Measurements from ENCODE around the gene LMO2. TPM values are rescaled to one million over a fixed set of nuclear protein-coding genes. Genes with fewer than 3 reads are reported as not detected.

Gene LMO2
- total RNA-seq, 1 experiment from 2014 or later = 0.64 TPM

DNA sequence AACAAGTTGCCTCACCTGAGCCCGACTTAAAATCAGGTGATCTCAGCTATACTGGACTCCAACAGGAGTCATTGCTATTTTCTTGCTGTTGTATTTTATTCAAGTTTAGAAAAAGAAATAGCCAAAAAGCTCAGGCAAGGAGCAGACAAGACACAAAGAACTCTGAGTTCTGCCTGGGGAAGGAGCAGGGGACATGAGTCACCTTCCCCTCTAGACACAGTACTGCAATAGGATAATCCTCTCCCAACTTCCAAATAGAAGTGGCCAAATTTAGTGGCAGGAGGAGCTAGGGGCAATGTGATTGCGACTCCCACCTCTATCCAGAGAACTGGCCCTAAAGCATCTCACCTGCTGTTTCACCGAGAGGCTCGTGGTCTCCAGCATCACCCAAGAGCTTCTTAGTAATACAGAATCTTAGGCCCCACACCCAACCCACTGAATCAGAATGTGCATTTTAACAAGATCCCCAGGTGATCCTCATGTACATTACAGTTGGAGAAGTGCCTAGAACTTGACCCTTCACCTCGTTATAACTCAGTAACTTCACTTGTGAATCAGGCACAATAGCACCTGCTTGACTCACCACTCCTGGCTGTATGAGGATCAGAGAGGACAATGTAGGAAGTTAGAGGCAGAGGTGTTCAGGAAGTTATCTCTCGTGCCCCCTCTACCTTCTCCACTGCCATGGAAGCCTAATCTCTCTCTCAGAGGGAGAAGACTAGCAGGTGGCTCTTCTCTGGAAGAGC is 60.8 kb downstream of the LMO2 start:
- intact Hi-C loops (cut with micrococcal nuclease; ENCODE audit: unreplicated experiment) (no loop called here), in situ Hi-C loops (cut with HindIII; ENCODE audit: low pct_unique_long_range_greater_than_20kb, low sequenced_read_pairs) (no loop called here)
- Histone ChIP-seq H3K4me3 (ENCODE audit: low read depth in 2 of 2, low read length in 2 of 2) (no peak overlapping the region), H3K27me3 (ENCODE audit: control insufficient read depth, insufficient read depth, low read length) (0 out of 2 replicates have a peak, but pooled peaks cover 2% of the 10 kb centered on the region), H3K27ac (ENCODE audit: low read length) (no peak overlapping the region), H3K9me3 (ENCODE audit: control insufficient read depth, insufficient read depth, low read depth, low read length) (no peaks in the 10 kb centered on the region), H3K4me1 (ENCODE audit: control insufficient read depth, insufficient read depth, low read length) (0 out of 2 replicates have a peak, but pooled peaks cover 2% of the 10 kb centered on the region), H3K36me3 (ENCODE audit: control insufficient read depth, insufficient read depth, low read length) (no peaks in the 10 kb centered on the region)
- POLR2A ChIA-PET = no interaction called here
- no peak for ATAC-seq
- no peak for DNase-seq (ENCODE audit: low read depth, low spot score)
- BruUV-seq (replicated peaks) = no TSS peak
- TF ChIP-seq TCF7L2 (IDR thresholded peaks at IDR 0.05; ENCODE audit: low read depth, low read length) (no peak), SIN3A (IDR thresholded peaks at IDR 0.05; ENCODE audit: borderline replicate concordance, insufficient read depth, low read depth, low read length) (no peak), POLR2AphosphoS5 (IDR thresholded peaks at IDR 0.05; ENCODE audit: low read depth, low read length) (no peak)
- TF ChIP-seq, protein P1, sequence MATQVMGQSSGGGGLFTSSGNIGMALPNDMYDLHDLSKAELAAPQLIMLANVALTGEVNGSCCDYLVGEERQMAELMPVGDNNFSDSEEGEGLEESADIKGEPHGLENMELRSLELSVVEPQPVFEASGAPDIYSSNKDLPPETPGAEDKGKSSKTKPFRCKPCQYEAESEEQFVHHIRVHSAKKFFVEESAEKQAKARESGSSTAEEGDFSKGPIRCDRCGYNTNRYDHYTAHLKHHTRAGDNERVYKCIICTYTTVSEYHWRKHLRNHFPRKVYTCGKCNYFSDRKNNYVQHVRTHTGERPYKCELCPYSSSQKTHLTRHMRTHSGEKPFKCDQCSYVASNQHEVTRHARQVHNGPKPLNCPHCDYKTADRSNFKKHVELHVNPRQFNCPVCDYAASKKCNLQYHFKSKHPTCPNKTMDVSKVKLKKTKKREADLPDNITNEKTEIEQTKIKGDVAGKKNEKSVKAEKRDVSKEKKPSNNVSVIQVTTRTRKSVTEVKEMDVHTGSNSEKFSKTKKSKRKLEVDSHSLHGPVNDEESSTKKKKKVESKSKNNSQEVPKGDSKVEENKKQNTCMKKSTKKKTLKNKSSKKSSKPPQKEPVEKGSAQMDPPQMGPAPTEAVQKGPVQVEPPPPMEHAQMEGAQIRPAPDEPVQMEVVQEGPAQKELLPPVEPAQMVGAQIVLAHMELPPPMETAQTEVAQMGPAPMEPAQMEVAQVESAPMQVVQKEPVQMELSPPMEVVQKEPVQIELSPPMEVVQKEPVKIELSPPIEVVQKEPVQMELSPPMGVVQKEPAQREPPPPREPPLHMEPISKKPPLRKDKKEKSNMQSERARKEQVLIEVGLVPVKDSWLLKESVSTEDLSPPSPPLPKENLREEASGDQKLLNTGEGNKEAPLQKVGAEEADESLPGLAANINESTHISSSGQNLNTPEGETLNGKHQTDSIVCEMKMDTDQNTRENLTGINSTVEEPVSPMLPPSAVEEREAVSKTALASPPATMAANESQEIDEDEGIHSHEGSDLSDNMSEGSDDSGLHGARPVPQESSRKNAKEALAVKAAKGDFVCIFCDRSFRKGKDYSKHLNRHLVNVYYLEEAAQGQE (IDR thresholded peaks at IDR 0.05; ENCODE audit: insufficient read depth in 1 of 2, low read depth in 2 of 2, low read length in 1 of 2) = no peak
- TF ChIP-seq, protein P2, sequence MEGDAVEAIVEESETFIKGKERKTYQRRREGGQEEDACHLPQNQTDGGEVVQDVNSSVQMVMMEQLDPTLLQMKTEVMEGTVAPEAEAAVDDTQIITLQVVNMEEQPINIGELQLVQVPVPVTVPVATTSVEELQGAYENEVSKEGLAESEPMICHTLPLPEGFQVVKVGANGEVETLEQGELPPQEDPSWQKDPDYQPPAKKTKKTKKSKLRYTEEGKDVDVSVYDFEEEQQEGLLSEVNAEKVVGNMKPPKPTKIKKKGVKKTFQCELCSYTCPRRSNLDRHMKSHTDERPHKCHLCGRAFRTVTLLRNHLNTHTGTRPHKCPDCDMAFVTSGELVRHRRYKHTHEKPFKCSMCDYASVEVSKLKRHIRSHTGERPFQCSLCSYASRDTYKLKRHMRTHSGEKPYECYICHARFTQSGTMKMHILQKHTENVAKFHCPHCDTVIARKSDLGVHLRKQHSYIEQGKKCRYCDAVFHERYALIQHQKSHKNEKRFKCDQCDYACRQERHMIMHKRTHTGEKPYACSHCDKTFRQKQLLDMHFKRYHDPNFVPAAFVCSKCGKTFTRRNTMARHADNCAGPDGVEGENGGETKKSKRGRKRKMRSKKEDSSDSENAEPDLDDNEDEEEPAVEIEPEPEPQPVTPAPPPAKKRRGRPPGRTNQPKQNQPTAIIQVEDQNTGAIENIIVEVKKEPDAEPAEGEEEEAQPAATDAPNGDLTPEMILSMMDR (IDR thresholded peaks at IDR 0.05) = no peak
- CTCF ChIA-PET = interaction anchor here (0.6 to 1.7 kb wide), 2 partner anchors 20 to 151 kb away, joined by 3 read pairs; no protein-coding TSS in a partner anchor

DNA sequence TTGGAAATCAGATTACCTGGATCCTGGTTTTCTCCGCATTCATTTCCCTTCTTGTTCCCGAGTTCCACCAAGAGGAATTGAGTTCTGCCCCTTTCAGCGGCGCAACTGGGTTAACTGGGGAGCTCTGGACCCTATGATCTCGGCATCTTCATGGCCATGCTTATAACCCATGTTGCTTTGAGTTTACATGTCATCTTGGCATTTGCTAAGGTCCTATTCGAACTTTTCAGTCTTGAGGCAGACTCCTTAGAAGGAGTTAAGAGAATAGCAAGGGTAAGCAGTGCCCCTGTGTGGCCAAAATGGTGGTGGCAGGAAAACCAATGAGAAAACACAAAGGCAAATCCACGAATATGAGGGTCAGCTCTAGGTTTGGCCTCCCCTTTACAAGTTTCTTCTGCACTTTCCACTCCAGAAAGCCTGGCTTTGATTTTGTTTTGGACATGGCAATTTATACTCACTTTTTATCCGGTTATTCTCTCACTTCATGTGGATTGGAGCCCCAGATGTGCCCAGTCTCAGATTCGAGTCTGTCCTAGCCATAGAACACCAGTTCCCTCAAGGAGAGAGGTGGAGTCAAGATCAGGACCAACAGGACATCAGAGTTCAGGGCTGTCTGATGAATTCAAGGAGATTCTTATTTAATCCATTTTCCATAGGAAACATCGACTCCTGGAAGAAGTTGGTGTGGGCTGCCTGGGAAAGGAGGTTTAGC is 62.3 kb downstream of the LMO2 start:
- POLR2A ChIA-PET = interaction anchor here (0.6 kb wide), 1 partner anchor 145 kb away, joined by 3 read pairs; no protein-coding TSS in a partner anchor
- H3K27ac ChIP-seq (ENCODE audit: low read length) = no peak overlapping the region

More for the DNA sequence above, 62.3 kb downstream of the LMO2 start:
- Histone ChIP-seq H3K36me3 (ENCODE audit: control insufficient read depth, insufficient read depth, low read length) (no peaks in the 10 kb centered on the region), H3K4me1 (ENCODE audit: control insufficient read depth, insufficient read depth, low read length) (no peaks in the 10 kb centered on the region), H3K27me3 (ENCODE audit: control insufficient read depth, insufficient read depth, low read length) (0 out of 2 replicates have a peak, but pooled peaks cover 2% of the 10 kb centered on the region), H3K4me3 (ENCODE audit: low read depth in 2 of 2, low read length in 2 of 2) (peak overlapping the region; percentile 44 to 73), H3K9me3 (ENCODE audit: control insufficient read depth, insufficient read depth, low read depth, low read length) (no peaks in the 10 kb centered on the region)
- CTCF ChIA-PET = interaction anchor here (0.7 to 2.6 kb wide), 5 partner anchors 12 to 1963 kb away, joined by 3 to 22 read pairs (median 3); no protein-coding TSS in a partner anchor
- ATAC-seq (peak; percentile 95), DNase-seq (ENCODE audit: low read depth, low spot score) (peak; percentile 67)
- no TSS peak for BruUV-seq (replicated peaks)
- intact Hi-C loops (cut with micrococcal nuclease; ENCODE audit: unreplicated experiment) (loop anchor here (1.0 to 10.0 kb wide), 2 partner anchors 21 to 455 kb away; partner anchors contain the start of gene KIAA1549L), in situ Hi-C loops (cut with HindIII; ENCODE audit: low pct_unique_long_range_greater_than_20kb, low sequenced_read_pairs) (no loop called here)
- TF ChIP-seq SIN3A (IDR thresholded peaks at IDR 0.05; ENCODE audit: borderline replicate concordance, insufficient read depth, low read depth, low read length) = no peak
- TF ChIP-seq, protein P2 (IDR thresholded peaks at IDR 0.05) = peak; percentile 93
